K562 (cell line): Measurements from ENCODE around the gene STRN3. TPM values are rescaled to one million over a fixed set of nuclear protein-coding genes. Genes with fewer than 3 reads are reported as not detected.

Experiments used
- ATAC-seq: fragments of 200-7000 bp; cut with Tn5 transposase; 3 replicates; pipeline ENCODE4 v1.9.1; 2020; ENCODE audit warnings: moderate library complexity
- BruUV-seq: library from RNA; stranded (reverse); fragments of 400-500 nt; replicated peaks from 2 replicates; lab custom pipeline; 2021; lab: Mats Ljungman, UMichigan
- CTCF ChIA-PET: fragments of 300-600 bp; formaldehyde crosslinking; extraction: SDS; loops from one replicate; lab custom pipeline; 2021; ENCODE audit warnings: low intra/inter-chr PET ratio; lab: Yijun Ruan, JAX
- POLR2A ChIA-PET: fragments of 300-600, 350-650 bp; sonication (Branson Sonifier 250); formaldehyde crosslinking; extraction: SDS; loops from one replicate; lab custom pipeline; 2021; ENCODE audit warnings: antibody characterized with exemption, inconsistent platforms; lab: Yijun Ruan, JAX
- DNase-seq, 4 experiments: peaks; one replicate each; pipeline versions ENCODE4 v3.0.0 to v3.0.0-alpha.2; 2011 to 2018; ENCODE audit warnings: low spot score in 3 of 4, mixed read lengths in 3 of 4; ENCODE audit errors: extremely low read depth in 1 of 4
- FAIRE-seq: peaks from 2 replicates; lab custom pipeline; 2011; peaks lifted over from hg19 to GRCh38; lab: Jason Lieb, UNC
- H2AFZ ChIP-seq: 2 replicates; pipeline ENCODE4 v1.6.0; 2011; ENCODE audit warnings: low read depth, low read length, control low read depth, inconsistent platforms
- H3K27ac ChIP-seq: fragments of 200-600 bp; 3 replicates; pipeline ENCODE4 v1.8.0; 2011; ENCODE audit warnings: low read depth, mild to moderate bottlenecking, control low read depth, inconsistent platforms, low read length, moderate library complexity, mixed read lengths; ENCODE audit errors: extremely low read depth
- H3K27me3 ChIP-seq, 2 experiments: fragments of 300-600 bp in 1 of 2; 2 replicates in 1 of 2; 3 replicates in 1 of 2; pipeline versions ENCODE4 v1.6.0 to v1.8.0; 2011; ENCODE audit warnings: inconsistent platforms in 2 of 2, low read length in 2 of 2, mild to moderate bottlenecking in 1 of 2, mixed read lengths in 1 of 2, moderate library complexity in 1 of 2; ENCODE audit not compliant: control insufficient read depth in 2 of 2, insufficient read depth in 2 of 2
- H3K36me3 ChIP-seq: fragments of 300-600 bp; 3 replicates; pipeline ENCODE4 v1.8.0; 2011; ENCODE audit warnings: mild to moderate bottlenecking, low read length, inconsistent platforms; ENCODE audit not compliant: control insufficient read depth, insufficient read depth
- H3K4me1 ChIP-seq, 2 experiments: fragments of 200-600 bp in 1 of 2; replicated peaks in 1 of 2; 2 replicates in 1 of 2; 3 replicates in 1 of 2; pipeline versions ENCODE4 v1.5.1 to v1.8.0; 2011; ENCODE audit warnings: inconsistent platforms in 2 of 2, low read length in 2 of 2, mild to moderate bottlenecking in 1 of 2, mixed read lengths in 1 of 2, moderate library complexity in 1 of 2; ENCODE audit not compliant: control insufficient read depth in 2 of 2, insufficient read depth in 2 of 2
- H3K4me2 ChIP-seq: 2 replicates; pipeline ENCODE4 v1.6.1; 2011; ENCODE audit warnings: low read length, control low read depth, inconsistent platforms, mixed read lengths; ENCODE audit not compliant: insufficient read depth
- H3K4me3 ChIP-seq: fragments of 200-600 bp; sonication (generic), shearing (Covaris generic); 2 replicates; pipeline ENCODE4 v1.5.1; 2016; ENCODE audit warnings: control low read depth, inconsistent platforms
- H3K79me2 ChIP-seq: fragments of 200-600 bp; 3 replicates; pipeline ENCODE4 v1.8.0; 2011; ENCODE audit warnings: low read length, inconsistent platforms; ENCODE audit not compliant: control insufficient read depth, insufficient read depth
- H3K9ac ChIP-seq, 2 experiments: 2 replicates each; pipeline versions ENCODE4 v1.6.0 to v1.6.1; 2011; ENCODE audit warnings: low read depth in 2 of 2, low read length in 2 of 2, control low read depth in 1 of 2, inconsistent platforms in 1 of 2, mild to moderate bottlenecking in 1 of 2, mixed read lengths in 1 of 2; ENCODE audit not compliant: insufficient read depth in 1 of 2
- H3K9me1 ChIP-seq: one replicate; pipeline ENCODE4 v1.6.0; 2011; ENCODE audit warnings: inconsistent platforms, mild to moderate bottlenecking, low read length, moderate library complexity; ENCODE audit not compliant: control insufficient read depth, insufficient read depth
- H3K9me3 ChIP-seq: replicated peaks from 2 replicates; pipeline ENCODE4 v1.5.1; 2011; ENCODE audit warnings: low read depth, low read length, inconsistent platforms; ENCODE audit not compliant: control insufficient read depth, insufficient read depth
- H4K20me1 ChIP-seq: replicated peaks from 2 replicates; pipeline ENCODE4 v1.6.1; 2011; ENCODE audit warnings: low read length, inconsistent platforms, mixed read lengths; ENCODE audit not compliant: control insufficient read depth, insufficient read depth
- E2F3 ChIP-seq: fragments of 250-450 bp; sonication (Bioruptor Pico); IDR thresholded peaks from 2 replicates; pipeline ENCODE4 v1.4.0; 2020; ENCODE audit warnings: mild to moderate bottlenecking
- KLF13 ChIP-seq: fragments of 450-650 bp; IDR thresholded peaks from 2 replicates; pipeline ENCODE4 v1.6.1; 2016; ENCODE audit warnings: missing genetic modification characterization, low read depth, mild to moderate bottlenecking, missing compliant biosample characterization, moderate library complexity, borderline replicate concordance
- RAD51 ChIP-seq: fragments of 450-650 bp; IDR thresholded peaks from 2 replicates; pipeline ENCODE4 v1.7.1; 2016; ENCODE audit warnings: low read depth, mild to moderate bottlenecking, borderline replicate concordance
- SUPT5H ChIP-seq: fragments of 450-650 bp; IDR thresholded peaks from 2 replicates; pipeline ENCODE4 v1.6.1; 2016
- TBL1XR1 ChIP-seq, 2 experiments: IDR thresholded peaks; 2 replicates each; pipeline ENCODE4 v1.6.1; 2012; ENCODE audit warnings: improper control_type of control experiment in 2 of 2, low read length in 2 of 2, mild to moderate bottlenecking in 1 of 2
- TEAD4 ChIP-seq, 2 experiments: sonication (generic) in 1 of 2; formaldehyde crosslinking in 1 of 2; IDR thresholded peaks; 2 replicates each; pipeline versions ENCODE4 v1.6.1 to v1.8.0; 2012 to 2022; ENCODE audit warnings: borderline replicate concordance in 1 of 2, inconsistent platforms in 1 of 2, low read length in 1 of 2, mild to moderate bottlenecking in 1 of 2, missing genetic modification reagents in 1 of 2
- THRAP3 ChIP-seq: fragments of 450-650 bp; IDR thresholded peaks from 2 replicates; pipeline ENCODE4 v1.6.1; 2016; ENCODE audit warnings: mild to moderate bottlenecking, inconsistent platforms, borderline replicate concordance
- ZBTB8A ChIP-seq: fragments of 450-650 bp; IDR thresholded peaks from 2 replicates; pipeline ENCODE4 v1.6.1; 2018; ENCODE audit warnings: mild to moderate bottlenecking, moderate library complexity; ENCODE audit not compliant: partially characterized antibody
- WGBS: fragments of 100-300 bp; shearing (Covaris generic); methylation state at CpG from one replicate; pipeline ENCODE4 v1.1.6; 2016; ENCODE audit warnings: low coverage, mixed read lengths; ENCODE audit not compliant: insufficient coverage; ENCODE audit errors: missing lambda C conversion rate; 5-methylcytosine and 5-hydroxymethylcytosine counted together
- in situ Hi-C: fragments of 300-500 bp; cut with MboI; formaldehyde crosslinking; loops from 4 replicates; pipeline ENCODE4 v1.15.0; 2018; ENCODE audit warnings: inconsistent platforms, mixed read lengths
- intact Hi-C: fragments of 100-400 bp; cut with micrococcal nuclease; formaldehyde crosslinking; loops from 2 replicates; pipeline ENCODE4 v1.14.2; 2022
- polyA plus RNA-seq, 8 experiments: library from polyadenylated mRNA; depleted of rRNA in 4 of 8; stranded (reverse) in 5 of 8; unstranded in 3 of 8; fragments of >200 nt; fragmentation: Nextera tagmentation in 2 of 8; fragmentation: Illumina TruSeq in 1 of 8; extraction: Ambion mirVana in 2 of 8; extraction: Trizol in 1 of 8; gene quantifications; 2 replicates each; pipeline versions ENCODE4 v1.2.1 to v1.2.3, GENCODE V29; 2011 to 2014; ENCODE audit warnings: inconsistent platforms in 1 of 8, missing spikeins in 1 of 8
- total RNA-seq, 7 experiments: library from RNA; depleted of rRNA in 6 of 7; stranded (reverse); fragments of >200 nt in 6 of 7; fragmentation: Illumina TruSeq in 2 of 7; extraction: Trizol in 2 of 7; gene quantifications; 2 replicates each; pipeline versions ENCODE4 v1.2.1 to v1.2.3, GENCODE V29; 2011 to 2021; ENCODE audit warnings: low replicate concordance in 1 of 7

STRN3 gene
- total and polyA plus RNA-seq, 9 of the 15 experiments (the other 6 are each of a cell fraction or from before 2014, with no cell fraction given) = 5.9 to 29.1 (median 16.0) TPM

- TF ChIP-seq RAD51 (no peak), ZBTB8A (no peak), TEAD4 (IDR thresholded peaks at IDR 0.05; ENCODE audit: low read length) (no peak), TEAD4 (CRISPR knock-in tag; IDR thresholded peaks at IDR 0.05; ENCODE audit: borderline replicate concordance) (no peak), E2F3 (CRISPR knock-in tag) (no peak), KLF13 (no peak), TBL1XR1 (IDR thresholded peaks at IDR 0.05; ENCODE audit: low read length in 2 of 2) (no peak), THRAP3 (no peak), SUPT5H (no peak)
- H3K4me2 ChIP-seq = no peak overlapping the region
- H3K9me3 ChIP-seq = no peaks in the 10 kb centered on the region
- H3K36me3 ChIP-seq = peaks cover 37% of the 10 kb centered on the region; the same call in 2 of the 3 replicates
- DNase-seq (no peak), FAIRE-seq (no peak), ATAC-seq (no peak)
- H3K4me1 ChIP-seq = no peaks in the 10 kb centered on the region; a peak in 1 of 5 replicates
- no peaks in the 10 kb centered on the region for H3K9me1 ChIP-seq
- H3K27ac ChIP-seq = no peak overlapping the region
- no TSS peak for BruUV-seq
- H3K79me2 ChIP-seq = peaks cover 79% of the 10 kb centered on the region
- WGBS = 87% methylated on average over 5 of the region's 5 CpGs
- no peak overlapping the region for H3K4me3 ChIP-seq
- CTCF ChIA-PET = no interaction called here
- intact Hi-C loops = no loop called here
- no peaks in the 10 kb centered on the region for H4K20me1 ChIP-seq
- POLR2A ChIA-PET = interaction anchor here (1.4 kb wide), 1 partner anchor 9 kb away, joined by 3 read pairs; no protein-coding TSS in a partner anchor
- H2AFZ ChIP-seq = no peak overlapping the region
- in situ Hi-C loops = no loop called here
- H3K9ac ChIP-seq = no peak overlapping the region
- H3K27me3 ChIP-seq = no peaks in the 10 kb centered on the region
These were observed 68.3 kb downstream of the STRN3 start for GRCh38 chr14:30957813-30958370.
